Activated CD4-positive, alpha-beta T cell treated with anti-CD3 and anti-CD28 coated beads for 1 hour (primary cell): ENCODE results near the gene PKP2.

Experiments
- DNase-seq: peaks from one replicate; pipeline ENCODE4 v3.0.0-alpha.2; 2020

Gene PKP2

GRCh38 chr12:32804301-32804700 is 92.3 kb downstream of the PKP2 start:
- no peak for DNase-seq

GRCh38 chr12:32801269-32801980 is 95.2 kb downstream of the PKP2 start:
- no peak for DNase-seq

GRCh38 chr12:32794281-32794680 is 102.3 kb downstream of the PKP2 start:
- no peak for DNase-seq

- no peak for DNase-seq
Measured at GRCh38 chr12:32789916-32790315, 106.7 kb downstream of the PKP2 start.

- no peak for DNase-seq
Measured at GRCh38 chr12:32789446-32789845, 107.1 kb downstream of the PKP2 start.

- DNase-seq: no peak
Measured at GRCh38 chr12:32788405-32788804, 108.2 kb downstream of the PKP2 start.

- no peak for DNase-seq
Measured at GRCh38 chr12:32785557-32785956, 111.0 kb downstream of the PKP2 start.

- DNase-seq: no peak
Measured at GRCh38 chr12:32783029-32783428, 113.5 kb downstream of the PKP2 start.

GRCh38 chr12:32780071-32780470 is 116.5 kb downstream of the PKP2 start:
- no peak for DNase-seq

- DNase-seq: no peak
Measured at GRCh38 chr12:32777691-32778175, 118.8 kb downstream of the PKP2 start.

GRCh38 chr12:32777159-32777558 is 119.4 kb downstream of the PKP2 start:
- DNase-seq: no peak

- DNase-seq: no peak
Measured at GRCh38 chr12:32776258-32776657, 120.3 kb downstream of the PKP2 start.

- no peak for DNase-seq
Measured at GRCh38 chr12:32773691-32774090, 122.9 kb downstream of the PKP2 start.

GRCh38 chr12:32770141-32770540 is 126.4 kb downstream of the PKP2 start:
- no peak for DNase-seq

GRCh38 chr12:32768518-32768917 is 128.1 kb downstream of the PKP2 start:
- no peak for DNase-seq

GRCh38 chr12:32765906-32766305 is 130.7 kb downstream of the PKP2 start:
- DNase-seq: no peak

GRCh38 chr12:32761716-32762115 is 134.9 kb downstream of the PKP2 start:
- DNase-seq: no peak

GRCh38 chr12:32757157-32757556 is 139.4 kb downstream of the PKP2 start:
- DNase-seq: no peak

GRCh38 chr12:32756476-32757066 is 140.0 kb downstream of the PKP2 start:
- DNase-seq: no peak

GRCh38 chr12:32755654-32756475 is 140.7 kb downstream of the PKP2 start, which contains the start of gene YARS2:
Gene YARS2 (minus strand): TSS chr12:32755897. CDS start chr12:32755874, 23 bp downstream.
- peak; percentile 80 for DNase-seq

GRCh38 chr12:32755051-32755653 is 141.4 kb downstream of the PKP2 start:
- DNase-seq: peak; percentile 38

- no peak for DNase-seq
Measured at GRCh38 chr12:32754111-32754510, 142.5 kb downstream of the PKP2 start.

GRCh38 chr12:32753605-32754004 is 143.0 kb downstream of the PKP2 start:
- DNase-seq: no peak
